Adipocyte (in vitro differentiated cells): ENCODE measurements around the gene PLA2G2E.

Experiments used
- DNase-seq: peaks from one replicate; pipeline ENCODE4 v3.0.0-alpha.2; 2015; ENCODE audit warnings: low read depth
- H3K27me3 ChIP-seq: replicated peaks from 2 replicates; pipeline ENCODE4 v1.7.0; 2013; ENCODE audit warnings: mild to moderate bottlenecking, low read length, moderate library complexity; ENCODE audit not compliant: control insufficient read depth, insufficient read depth
- H3K36me3 ChIP-seq: 2 replicates; pipeline ENCODE4 v1.7.0; 2013; ENCODE audit warnings: low read length, mild to moderate bottlenecking, moderate library complexity; ENCODE audit not compliant: control insufficient read depth, insufficient read depth, severe bottlenecking
- H3K4me1 ChIP-seq: 2 replicates; pipeline ENCODE4 v1.7.0; 2013; ENCODE audit warnings: mild to moderate bottlenecking, low read length, moderate library complexity; ENCODE audit not compliant: control insufficient read depth, insufficient read depth
- H3K4me3 ChIP-seq: 2 replicates; pipeline ENCODE4 v1.7.0; 2013; ENCODE audit warnings: mild to moderate bottlenecking, low read length, moderate library complexity
- H3K9ac ChIP-seq: 2 replicates; pipeline ENCODE4 v1.7.0; 2013; ENCODE audit warnings: mild to moderate bottlenecking, low read length, moderate library complexity
- H3K9me3 ChIP-seq: 2 replicates; pipeline ENCODE4 v1.7.0; 2013; ENCODE audit warnings: mild to moderate bottlenecking, low read length, moderate library complexity; ENCODE audit not compliant: control insufficient read depth

Gene PLA2G2E, protein sequence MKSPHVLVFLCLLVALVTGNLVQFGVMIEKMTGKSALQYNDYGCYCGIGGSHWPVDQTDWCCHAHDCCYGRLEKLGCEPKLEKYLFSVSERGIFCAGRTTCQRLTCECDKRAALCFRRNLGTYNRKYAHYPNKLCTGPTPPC

DNA sequence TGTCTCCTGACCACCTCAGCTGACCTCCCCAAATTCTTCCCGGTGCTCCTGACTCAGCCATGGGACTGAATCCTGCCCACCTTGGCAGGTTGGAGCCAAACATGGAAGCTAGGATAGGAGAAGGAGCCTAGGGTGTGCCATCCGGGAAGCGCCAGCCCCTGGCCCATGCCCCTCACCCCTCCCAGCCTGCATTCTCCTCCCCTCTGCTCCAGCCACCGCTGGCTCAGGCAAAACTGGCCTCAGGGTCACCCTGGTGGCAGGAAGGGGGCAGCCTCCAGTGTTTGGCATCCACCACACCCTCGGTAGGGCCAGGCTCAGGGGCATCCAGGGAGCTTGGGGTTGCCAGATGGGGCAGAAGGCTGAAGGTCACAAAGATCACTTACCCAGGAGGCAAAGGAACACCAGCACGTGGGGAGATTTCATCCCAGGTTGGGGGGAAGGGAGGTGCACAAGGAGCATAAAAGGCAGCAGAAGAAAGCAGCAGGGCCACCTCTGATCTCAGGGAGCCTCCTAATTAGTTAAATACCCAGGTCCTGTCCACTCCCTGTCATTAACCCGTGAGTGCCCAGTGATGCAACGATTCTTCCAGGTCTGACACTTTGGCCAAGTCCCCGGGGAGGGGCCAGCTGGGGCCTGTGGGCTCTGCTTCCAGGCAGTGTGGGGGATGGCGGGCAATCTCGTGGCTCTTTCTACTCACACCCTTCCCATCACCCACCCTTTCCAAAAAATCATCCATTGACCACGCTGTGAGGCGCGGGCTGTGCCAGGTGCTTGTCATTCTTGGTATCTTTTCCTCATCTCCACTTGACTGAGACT, at the start of gene PLA2G2E:
Gene PLA2G2E, minus strand, starts transcription at position 481 of the 816 bp plus-strand sequence. Its CDS starts 58 bp downstream, at position 423.
- peaks cover 4% of the 10 kb centered on the region for H3K9me3 ChIP-seq
- no peaks in the 10 kb centered on the region for H3K36me3 ChIP-seq
- H3K9ac ChIP-seq: no peak within 1 kb of the TSS
- H3K27me3 ChIP-seq: peaks cover 17% of the 10 kb centered on the region
- no peak for DNase-seq
- no peak within 1 kb of the TSS for H3K4me3 ChIP-seq
- H3K4me1 ChIP-seq: peaks cover 8% of the 10 kb centered on the region

- H3K27me3 ChIP-seq: no peaks in the 10 kb centered on the region
- no peak overlapping the region for H3K9ac ChIP-seq
- H3K36me3 ChIP-seq: no peaks in the 10 kb centered on the region
- DNase-seq: no peak
- no peak overlapping the region for H3K4me3 ChIP-seq
- no peaks in the 10 kb centered on the region for H3K9me3 ChIP-seq
- H3K4me1 ChIP-seq: peaks cover 21% of the 10 kb centered on the region
Observed at GRCh38 chr1:19971664-19972063, 48.2 kb upstream of the PLA2G2E start.

GRCh38 chr1:19969898-19970660, 46.7 kb upstream of the PLA2G2E start:
- peak; percentile 8 for DNase-seq
- Histone ChIP-seq H3K4me3 (no peak overlapping the region), H3K9ac (no peak overlapping the region), H3K9me3 (no peaks in the 10 kb centered on the region), H3K27me3 (no peaks in the 10 kb centered on the region), H3K36me3 (no peaks in the 10 kb centered on the region), H3K4me1 (peaks cover 13% of the 10 kb centered on the region)

- H3K9me3 ChIP-seq: peaks cover 7% of the 10 kb centered on the region
- H3K4me1 ChIP-seq: peaks cover 10% of the 10 kb centered on the region
- H3K27me3 ChIP-seq: peaks cover 13% of the 10 kb centered on the region
- H3K36me3 ChIP-seq: no peaks in the 10 kb centered on the region
- DNase-seq: no peak
- no peak overlapping the region for H3K9ac ChIP-seq
- H3K4me3 ChIP-seq: no peak overlapping the region
Observed at GRCh38 chr1:19967808-19968207, 44.4 kb upstream of the PLA2G2E start.

DNA sequence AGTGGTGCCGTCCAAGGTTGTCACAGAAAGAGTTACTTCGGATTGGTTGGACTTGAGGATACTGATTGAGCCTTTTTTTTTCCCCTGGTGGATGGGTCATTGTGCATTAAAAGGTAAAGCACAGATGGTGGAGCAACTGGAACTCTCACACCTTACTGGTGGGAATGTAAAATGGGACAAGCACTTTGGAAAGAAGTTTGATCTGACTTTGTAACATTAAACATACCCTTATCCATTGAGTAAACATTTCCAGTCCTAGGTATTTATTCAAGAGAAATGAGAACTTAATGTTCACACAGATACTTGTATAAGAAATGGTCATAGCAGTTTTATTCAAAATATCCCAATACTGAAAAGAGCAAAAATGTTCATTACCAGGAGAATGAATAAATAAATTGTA, 41.1 kb upstream of the PLA2G2E start:
- peaks cover 28% of the 10 kb centered on the region for H3K27me3 ChIP-seq
- no peak for DNase-seq
- no peaks in the 10 kb centered on the region for H3K4me1 ChIP-seq

GRCh38 chr1:19963636-19964035, 40.2 kb upstream of the PLA2G2E start:
- no peaks in the 10 kb centered on the region for H3K36me3 ChIP-seq
- H3K4me3 ChIP-seq: no peak overlapping the region
- peaks cover 10% of the 10 kb centered on the region for H3K9me3 ChIP-seq
- no peak overlapping the region for H3K9ac ChIP-seq
- H3K4me1 ChIP-seq: no peaks in the 10 kb centered on the region
- H3K27me3 ChIP-seq: peaks cover 30% of the 10 kb centered on the region
- no peak for DNase-seq

More for the DNA sequence above, 41.1 kb upstream of the PLA2G2E start:
- no peak overlapping the region for H3K4me3 ChIP-seq
- peaks cover 10% of the 10 kb centered on the region for H3K9me3 ChIP-seq
- H3K9ac ChIP-seq: no peak overlapping the region
- no peaks in the 10 kb centered on the region for H3K36me3 ChIP-seq

- no peaks in the 10 kb centered on the region for H3K36me3 ChIP-seq
- peaks cover 36% of the 10 kb centered on the region for H3K27me3 ChIP-seq
- H3K4me1 ChIP-seq: peaks cover 8% of the 10 kb centered on the region
- peaks cover 10% of the 10 kb centered on the region for H3K9me3 ChIP-seq
- no peak overlapping the region for H3K9ac ChIP-seq
- no peak overlapping the region for H3K4me3 ChIP-seq
- no peak for DNase-seq
Observed at GRCh38 chr1:19960591-19960990, 37.2 kb upstream of the PLA2G2E start.

GRCh38 chr1:19957779-19958178, 34.4 kb upstream of the PLA2G2E start:
- peaks cover 47% of the 10 kb centered on the region for H3K27me3 ChIP-seq
- DNase-seq: no peak
- no peak overlapping the region for H3K9ac ChIP-seq
- H3K9me3 ChIP-seq: peaks cover 24% of the 10 kb centered on the region
- H3K4me3 ChIP-seq: no peak overlapping the region
- H3K4me1 ChIP-seq: peaks cover 10% of the 10 kb centered on the region
- H3K36me3 ChIP-seq: no peaks in the 10 kb centered on the region

GRCh38 chr1:19955534-19956170, 32.2 kb upstream of the PLA2G2E start:
- no peak for DNase-seq
- Histone ChIP-seq H3K9me3 (peaks cover 22% of the 10 kb centered on the region), H3K4me3 (no peak overlapping the region), H3K4me1 (peaks cover 13% of the 10 kb centered on the region), H3K36me3 (no peaks in the 10 kb centered on the region), H3K9ac (no peak overlapping the region), H3K27me3 (peaks cover 39% of the 10 kb centered on the region)

GRCh38 chr1:19954059-19954458, 30.6 kb upstream of the PLA2G2E start:
- no peaks in the 10 kb centered on the region for H3K36me3 ChIP-seq
- H3K9ac ChIP-seq: no peak overlapping the region
- DNase-seq: no peak
- peaks cover 22% of the 10 kb centered on the region for H3K9me3 ChIP-seq
- peaks cover 13% of the 10 kb centered on the region for H3K4me1 ChIP-seq
- peaks cover 31% of the 10 kb centered on the region for H3K27me3 ChIP-seq
- H3K4me3 ChIP-seq: no peak overlapping the region

GRCh38 chr1:19949016-19949415, 25.6 kb upstream of the PLA2G2E start:
- no peaks in the 10 kb centered on the region for H3K36me3 ChIP-seq
- H3K9me3 ChIP-seq: peaks cover 12% of the 10 kb centered on the region
- peaks cover 4% of the 10 kb centered on the region for H3K4me1 ChIP-seq
- no peak overlapping the region for H3K4me3 ChIP-seq
- H3K27me3 ChIP-seq: peaks cover 11% of the 10 kb centered on the region
- H3K9ac ChIP-seq: no peak overlapping the region
- peak; percentile 47 for DNase-seq
